Measurements from ENCODE around the gene GALNT14.

The GALNT14 gene

GRCh38 chr2:31065356-31065755 is 72.9 kb downstream of the GALNT14 start:
- H3K4me3 ChIP-seq (ENCODE audit: low read depth, low read length): no peak overlapping the region
- DNase-seq (ENCODE audit: low read depth): no peak
- no peak for TF ChIP-seq CTCF (IDR thresholded peaks at IDR 0.05; ENCODE audit: insufficient read depth, low read depth, low read length, missing control alignments)

GRCh38 chr2:31060397-31060796 is 77.8 kb downstream of the GALNT14 start:
- no peak for DNase-seq (ENCODE audit: low read depth)
- TF ChIP-seq CTCF (IDR thresholded peaks at IDR 0.05; ENCODE audit: insufficient read depth, low read depth, low read length, missing control alignments): no peak
- no peak overlapping the region for H3K4me3 ChIP-seq (ENCODE audit: low read depth, low read length)

- DNase-seq (ENCODE audit: low read depth): no peak
- H3K4me3 ChIP-seq (ENCODE audit: low read depth, low read length): no peak overlapping the region
- TF ChIP-seq CTCF (IDR thresholded peaks at IDR 0.05; ENCODE audit: insufficient read depth, low read depth, low read length, missing control alignments): no peak
Observed at GRCh38 chr2:31058096-31059035, 79.9 kb downstream of the GALNT14 start.

- H3K4me3 ChIP-seq (ENCODE audit: low read depth, low read length): no peak overlapping the region
- no peak for TF ChIP-seq CTCF (IDR thresholded peaks at IDR 0.05; ENCODE audit: insufficient read depth, low read depth, low read length, missing control alignments)
- DNase-seq (ENCODE audit: low read depth): no peak
Observed at GRCh38 chr2:31057691-31058090, 80.5 kb downstream of the GALNT14 start.

- no peak overlapping the region for H3K4me3 ChIP-seq (ENCODE audit: low read depth, low read length)
- DNase-seq (ENCODE audit: low read depth): no peak
- TF ChIP-seq CTCF (IDR thresholded peaks at IDR 0.05; ENCODE audit: insufficient read depth, low read depth, low read length, missing control alignments): no peak
Observed at GRCh38 chr2:31055938-31056337, 82.3 kb downstream of the GALNT14 start.

GRCh38 chr2:31054842-31055388 is 83.3 kb downstream of the GALNT14 start:
- TF ChIP-seq CTCF (IDR thresholded peaks at IDR 0.05; ENCODE audit: insufficient read depth, low read depth, low read length, missing control alignments): no peak
- H3K4me3 ChIP-seq (ENCODE audit: low read depth, low read length): no peak overlapping the region
- DNase-seq (ENCODE audit: low read depth): no peak
